Mesodermal cell (in vitro differentiated cells): ENCODE data around the gene VAPB.

Experiments used
- H3K27ac ChIP-seq: 2 replicates; pipeline ENCODE4 v1.7.0; 2013; ENCODE audit warnings: mild to moderate bottlenecking, low read depth, low read length, moderate library complexity; ENCODE audit not compliant: severe bottlenecking
- H3K36me3 ChIP-seq: 2 replicates; pipeline ENCODE4 v1.7.1; 2013; ENCODE audit warnings: mild to moderate bottlenecking, low read length, moderate library complexity; ENCODE audit not compliant: control insufficient read depth, insufficient read depth
- H3K4me1 ChIP-seq: one replicate; pipeline ENCODE4 v1.7.1; 2013; ENCODE audit warnings: mild to moderate bottlenecking, low read length; ENCODE audit not compliant: insufficient read depth, control insufficient read depth, poor library complexity, severe bottlenecking
- H3K4me3 ChIP-seq: 2 replicates; pipeline ENCODE4 v1.7.0; 2013; ENCODE audit warnings: low read length, control low read depth, mild to moderate bottlenecking; ENCODE audit not compliant: insufficient read depth, poor library complexity, severe bottlenecking; ENCODE audit errors: extremely low read depth
- H3K9me3 ChIP-seq: 2 replicates; pipeline ENCODE4 v1.7.1; 2013; ENCODE audit warnings: mild to moderate bottlenecking, low read length, moderate library complexity; ENCODE audit not compliant: control insufficient read depth
- WGBS, 2 experiments: methylation state at CpG; one replicate each; pipeline ENCODE4 v1.1.5; 2013; ENCODE audit warnings: missing lambda C conversion rate in 2 of 2; ENCODE audit not compliant: insufficient coverage in 2 of 2; 5-methylcytosine and 5-hydroxymethylcytosine counted together

Gene VAPB

GRCh38 chr20:58497724-58498469 lies 108.9 kb downstream of the VAPB start:
- Histone ChIP-seq H3K4me3 (no peak overlapping the region), H3K4me1 (no peaks in the 10 kb centered on the region), H3K9me3 (no peaks in the 10 kb centered on the region), H3K27ac (no peak overlapping the region), H3K36me3 (no peaks in the 10 kb centered on the region)
- 88 to 100% methylated on average over 4 to 12 of the region's 13 CpGs for WGBS, 2 experiments

GRCh38 chr20:58498470-58499068 lies 109.5 kb downstream of the VAPB start:
- H3K4me3 ChIP-seq: no peak overlapping the region
- H3K27ac ChIP-seq: no peak overlapping the region
- 84 to 86% methylated on average over 7 of the region's 9 CpGs for WGBS, 2 experiments
- H3K36me3 ChIP-seq: no peaks in the 10 kb centered on the region
- H3K9me3 ChIP-seq: no peaks in the 10 kb centered on the region
- H3K4me1 ChIP-seq: no peaks in the 10 kb centered on the region

- H3K4me1 ChIP-seq: no peaks in the 10 kb centered on the region
- no peak overlapping the region for H3K4me3 ChIP-seq
- H3K36me3 ChIP-seq: no peaks in the 10 kb centered on the region
- H3K9me3 ChIP-seq: peaks cover 9% of the 10 kb centered on the region
- 94 to 96% methylated on average over 4 to 7 of the region's 7 CpGs for WGBS, 2 experiments
- no peak overlapping the region for H3K27ac ChIP-seq
Measured at GRCh38 chr20:58500256-58500655, 111.2 kb downstream of the VAPB start.
